ENCODE data around the gene RPS24. TPM values are rescaled to one million over a fixed set of nuclear protein-coding genes. Genes with fewer than 3 reads are reported as not detected.
"Not testable (repeated sequence)": the region's sequence is repeated elsewhere in the genome, so short reads cannot be mapped to it uniquely, and the experiment has no call there.

RPS24 gene
- total RNA-seq, 1 experiment from 2014 or later: 1,941 TPM

DNA sequence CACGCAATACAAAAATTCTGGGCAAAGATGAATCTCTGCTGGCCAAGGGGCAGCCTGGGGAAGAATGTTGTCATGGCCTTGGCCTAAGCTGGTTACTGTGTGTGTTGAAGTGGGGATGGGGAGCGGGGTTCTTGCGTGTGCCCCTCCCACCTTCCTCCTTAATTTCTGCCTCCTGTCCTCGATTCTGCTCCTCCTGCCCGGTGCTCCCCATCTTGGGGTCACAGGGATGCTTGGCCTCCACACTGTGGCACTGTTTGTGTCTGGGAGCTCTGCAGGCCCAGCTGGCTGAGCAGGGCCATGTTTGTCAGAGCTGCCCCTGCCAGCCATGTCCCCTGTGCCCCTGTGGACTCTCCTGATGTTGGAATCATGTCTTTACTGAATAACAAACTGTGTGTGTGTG is 37.1 kb downstream of the RPS24 start:
- Mint-ChIP-seq H3K4me1 (ENCODE audit: low read depth, unreplicated experiment) (no peaks in the 10 kb centered on the region), H3K4me3 (ENCODE audit: low read depth, unreplicated experiment) (no peak overlapping the region), H3K27ac (ENCODE audit: unreplicated experiment) (no peak overlapping the region), H3K27me3 (ENCODE audit: unreplicated experiment) (peaks cover 50% of the 10 kb centered on the region), H3K9me3 (ENCODE audit: low read depth, unreplicated experiment) (no peaks in the 10 kb centered on the region), H3K36me3 (ENCODE audit: insufficient read depth, unreplicated experiment) (no peaks in the 10 kb centered on the region)
- CTCF ChIA-PET: no interaction called here
- no TSS peak for BruUV-seq (replicated peaks)
- intact Hi-C loops (cut with micrococcal nuclease; ENCODE audit: unreplicated experiment): no loop called here
- no peak for DNase-seq
- TF ChIP-seq, protein P1, sequence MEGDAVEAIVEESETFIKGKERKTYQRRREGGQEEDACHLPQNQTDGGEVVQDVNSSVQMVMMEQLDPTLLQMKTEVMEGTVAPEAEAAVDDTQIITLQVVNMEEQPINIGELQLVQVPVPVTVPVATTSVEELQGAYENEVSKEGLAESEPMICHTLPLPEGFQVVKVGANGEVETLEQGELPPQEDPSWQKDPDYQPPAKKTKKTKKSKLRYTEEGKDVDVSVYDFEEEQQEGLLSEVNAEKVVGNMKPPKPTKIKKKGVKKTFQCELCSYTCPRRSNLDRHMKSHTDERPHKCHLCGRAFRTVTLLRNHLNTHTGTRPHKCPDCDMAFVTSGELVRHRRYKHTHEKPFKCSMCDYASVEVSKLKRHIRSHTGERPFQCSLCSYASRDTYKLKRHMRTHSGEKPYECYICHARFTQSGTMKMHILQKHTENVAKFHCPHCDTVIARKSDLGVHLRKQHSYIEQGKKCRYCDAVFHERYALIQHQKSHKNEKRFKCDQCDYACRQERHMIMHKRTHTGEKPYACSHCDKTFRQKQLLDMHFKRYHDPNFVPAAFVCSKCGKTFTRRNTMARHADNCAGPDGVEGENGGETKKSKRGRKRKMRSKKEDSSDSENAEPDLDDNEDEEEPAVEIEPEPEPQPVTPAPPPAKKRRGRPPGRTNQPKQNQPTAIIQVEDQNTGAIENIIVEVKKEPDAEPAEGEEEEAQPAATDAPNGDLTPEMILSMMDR (IDR thresholded peaks at IDR 0.05; ENCODE audit: unreplicated experiment): no peak

DNA sequence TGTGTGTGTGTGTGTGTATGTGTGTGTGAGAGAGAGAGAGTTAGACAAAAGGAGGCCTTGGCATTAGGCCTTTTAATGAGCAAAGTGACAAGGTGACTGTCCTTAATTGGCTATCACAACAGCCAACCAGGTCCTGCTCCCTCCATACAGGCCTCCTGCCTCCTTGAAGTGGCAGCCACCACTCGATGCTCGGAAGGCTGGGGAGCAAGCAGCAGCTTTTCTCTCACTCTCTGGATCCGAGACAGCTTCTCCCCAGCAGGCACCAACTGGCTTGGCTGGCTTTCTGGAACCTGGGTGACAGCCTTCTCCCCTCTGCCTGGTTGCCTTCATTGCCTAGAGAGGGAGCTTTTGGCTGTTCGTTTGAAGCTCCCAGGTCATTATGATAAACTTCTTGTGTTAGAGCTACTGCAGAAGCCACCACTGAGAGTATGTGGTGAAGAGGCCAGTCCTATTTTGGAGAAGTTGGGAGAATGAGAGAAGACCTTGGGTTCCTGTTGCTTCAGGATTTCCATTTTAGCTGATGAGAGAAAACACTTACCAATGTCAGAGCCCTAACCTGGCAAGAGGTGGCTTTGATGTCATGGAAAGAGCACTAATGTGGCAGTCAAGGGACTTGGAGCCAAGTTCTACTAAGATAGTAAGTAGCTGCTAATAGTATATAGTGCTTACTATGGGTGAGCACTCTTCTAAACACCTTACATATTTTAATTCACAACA is 37.6 kb downstream of the RPS24 start:
- Mint-ChIP-seq H3K36me3 (ENCODE audit: insufficient read depth, unreplicated experiment) (no peaks in the 10 kb centered on the region), H3K27ac (ENCODE audit: unreplicated experiment) (no peak overlapping the region), H3K27me3 (ENCODE audit: unreplicated experiment) (peaks cover 44% of the 10 kb centered on the region), H3K4me3 (ENCODE audit: low read depth, unreplicated experiment) (no peak overlapping the region), H3K4me1 (ENCODE audit: low read depth, unreplicated experiment) (no peaks in the 10 kb centered on the region), H3K9me3 (ENCODE audit: low read depth, unreplicated experiment) (no peaks in the 10 kb centered on the region)
- no TSS peak for BruUV-seq (replicated peaks)
- TF ChIP-seq, protein P1 (IDR thresholded peaks at IDR 0.05; ENCODE audit: unreplicated experiment): no peak
- intact Hi-C loops (cut with micrococcal nuclease; ENCODE audit: unreplicated experiment): no loop called here
- DNase-seq: no peak
- CTCF ChIA-PET: interaction anchor here (1.0 kb wide), 1 partner anchor 313 kb away, joined by 3 read pairs; no protein-coding TSS in a partner anchor

DNA sequence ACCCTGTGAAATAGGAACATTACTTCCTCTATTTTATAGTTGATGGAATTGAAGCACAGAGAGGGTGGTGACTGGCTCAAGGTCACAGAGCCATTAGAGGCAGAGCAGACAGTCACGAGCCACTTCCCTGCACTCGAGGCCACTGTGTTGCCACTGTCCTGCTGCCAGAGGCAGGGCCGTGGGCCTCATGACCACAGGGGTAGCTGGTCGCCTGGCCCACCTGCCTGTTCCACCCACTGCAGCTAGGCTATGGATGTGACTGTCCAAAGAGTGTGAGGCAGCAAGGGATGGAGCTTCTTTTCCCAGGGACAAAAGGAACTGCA is 38.2 kb downstream of the RPS24 start:
- no TSS peak for BruUV-seq (replicated peaks)
- intact Hi-C loops (cut with micrococcal nuclease; ENCODE audit: unreplicated experiment): no loop called here
- CTCF ChIA-PET: interaction anchor here (1.0 kb wide), 1 partner anchor 312 kb away, joined by 3 read pairs; no protein-coding TSS in a partner anchor
- peaks cover 39% of the 10 kb centered on the region for H3K27me3 Mint-ChIP-seq (ENCODE audit: unreplicated experiment)
- no peak overlapping the region for H3K4me3 Mint-ChIP-seq (ENCODE audit: low read depth, unreplicated experiment)
- no peaks in the 10 kb centered on the region for H3K4me1 Mint-ChIP-seq (ENCODE audit: low read depth, unreplicated experiment)
- H3K9me3 Mint-ChIP-seq (ENCODE audit: low read depth, unreplicated experiment): no peaks in the 10 kb centered on the region
- no peak overlapping the region for H3K27ac Mint-ChIP-seq (ENCODE audit: unreplicated experiment)
- no peaks in the 10 kb centered on the region for H3K36me3 Mint-ChIP-seq (ENCODE audit: insufficient read depth, unreplicated experiment)
- TF ChIP-seq, protein P1 (IDR thresholded peaks at IDR 0.05; ENCODE audit: unreplicated experiment): no peak
- no peak for DNase-seq

DNA sequence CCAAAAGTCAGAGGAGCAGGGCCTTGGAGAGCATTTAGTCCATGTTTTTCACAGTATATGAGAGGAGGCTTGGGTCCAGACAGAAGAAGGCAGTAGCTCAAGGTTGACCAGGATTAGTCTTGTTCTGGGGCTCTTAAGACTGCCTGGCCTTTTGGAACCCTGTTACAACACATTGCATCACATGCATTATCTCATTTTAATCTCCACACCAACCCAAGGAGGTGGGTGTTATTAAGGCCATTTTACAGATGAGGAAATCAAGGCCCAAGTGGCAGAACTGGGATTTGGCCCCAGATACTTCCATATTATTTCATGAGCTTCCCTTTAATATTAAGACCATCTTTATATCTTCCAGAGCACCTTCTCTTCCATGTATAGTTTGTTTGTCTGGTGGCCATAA is 38.8 kb downstream of the RPS24 start:
- Mint-ChIP-seq H3K4me1 (ENCODE audit: low read depth, unreplicated experiment) (no peaks in the 10 kb centered on the region), H3K27ac (ENCODE audit: unreplicated experiment) (no peak overlapping the region), H3K9me3 (ENCODE audit: low read depth, unreplicated experiment) (no peaks in the 10 kb centered on the region), H3K4me3 (ENCODE audit: low read depth, unreplicated experiment) (no peak overlapping the region), H3K36me3 (ENCODE audit: insufficient read depth, unreplicated experiment) (no peaks in the 10 kb centered on the region), H3K27me3 (ENCODE audit: unreplicated experiment) (peaks cover 36% of the 10 kb centered on the region)
- TF ChIP-seq, protein P1 (IDR thresholded peaks at IDR 0.05; ENCODE audit: unreplicated experiment): no peak
- no TSS peak for BruUV-seq (replicated peaks)
- intact Hi-C loops (cut with micrococcal nuclease; ENCODE audit: unreplicated experiment): no loop called here
- DNase-seq: no peak
- CTCF ChIA-PET: interaction anchor here (1.0 kb wide), 1 partner anchor 312 kb away, joined by 3 read pairs; no protein-coding TSS in a partner anchor

DNA sequence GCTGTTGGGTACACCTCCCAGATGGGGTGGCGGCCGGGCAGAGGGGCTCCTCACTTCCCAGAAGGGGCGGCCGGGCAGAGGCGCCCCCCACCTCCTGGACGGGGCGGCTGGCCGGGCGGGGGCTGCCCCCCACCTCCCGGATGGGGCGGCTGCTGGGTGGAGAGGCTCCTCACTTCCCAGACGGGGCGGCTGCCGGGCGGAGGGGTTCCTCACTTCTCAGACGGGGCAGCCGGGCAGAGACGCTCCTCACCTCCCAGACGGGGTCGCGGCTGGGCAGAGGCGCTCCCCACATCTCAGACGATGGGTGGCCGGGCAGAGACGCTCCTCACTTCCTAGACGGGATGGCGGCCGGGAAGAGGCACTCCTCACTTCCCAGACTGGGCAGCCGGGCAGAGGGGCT is 42.1 kb downstream of the RPS24 start:
- H3K27ac Mint-ChIP-seq (ENCODE audit: unreplicated experiment); H3K36me3 Mint-ChIP-seq (ENCODE audit: insufficient read depth, unreplicated experiment); CTCF ChIA-PET; BruUV-seq (replicated peaks); DNase-seq; H3K4me1 Mint-ChIP-seq (ENCODE audit: low read depth, unreplicated experiment); intact Hi-C loops (cut with micrococcal nuclease; ENCODE audit: unreplicated experiment); H3K9me3 Mint-ChIP-seq (ENCODE audit: low read depth, unreplicated experiment); H3K4me3 Mint-ChIP-seq (ENCODE audit: low read depth, unreplicated experiment): not testable (repeated sequence)
- H3K27me3 Mint-ChIP-seq (ENCODE audit: unreplicated experiment): peaks cover 50% of the 10 kb centered on the region

Data from Calu3 (cell line).